Fibroblast of lung (primary cell): Measurements from ENCODE around the gene CCDC120.

Experiments
- EZH2 ChIP-seq: IDR thresholded peaks from 2 replicates; pipeline ENCODE4 v1.5.1; 2012; ENCODE audit warnings: low read length, control low read depth, mild to moderate bottlenecking; ENCODE audit errors: missing control alignments
- TF ChIP-seq, protein P1 (sequence below), 2 donors: IDR thresholded peaks in 1 of 2; conservative IDR thresholded peaks in 1 of 2; 1 replicate in 1 of 2; 2 replicates in 1 of 2; pipeline ENCODE4 v1.5.1; 2011 to 2012; ENCODE audit warnings: low read length in 2 of 2, control low read depth in 1 of 2, inconsistent platforms in 1 of 2, low read depth in 1 of 2, mild to moderate bottlenecking in 1 of 2

DNA sequence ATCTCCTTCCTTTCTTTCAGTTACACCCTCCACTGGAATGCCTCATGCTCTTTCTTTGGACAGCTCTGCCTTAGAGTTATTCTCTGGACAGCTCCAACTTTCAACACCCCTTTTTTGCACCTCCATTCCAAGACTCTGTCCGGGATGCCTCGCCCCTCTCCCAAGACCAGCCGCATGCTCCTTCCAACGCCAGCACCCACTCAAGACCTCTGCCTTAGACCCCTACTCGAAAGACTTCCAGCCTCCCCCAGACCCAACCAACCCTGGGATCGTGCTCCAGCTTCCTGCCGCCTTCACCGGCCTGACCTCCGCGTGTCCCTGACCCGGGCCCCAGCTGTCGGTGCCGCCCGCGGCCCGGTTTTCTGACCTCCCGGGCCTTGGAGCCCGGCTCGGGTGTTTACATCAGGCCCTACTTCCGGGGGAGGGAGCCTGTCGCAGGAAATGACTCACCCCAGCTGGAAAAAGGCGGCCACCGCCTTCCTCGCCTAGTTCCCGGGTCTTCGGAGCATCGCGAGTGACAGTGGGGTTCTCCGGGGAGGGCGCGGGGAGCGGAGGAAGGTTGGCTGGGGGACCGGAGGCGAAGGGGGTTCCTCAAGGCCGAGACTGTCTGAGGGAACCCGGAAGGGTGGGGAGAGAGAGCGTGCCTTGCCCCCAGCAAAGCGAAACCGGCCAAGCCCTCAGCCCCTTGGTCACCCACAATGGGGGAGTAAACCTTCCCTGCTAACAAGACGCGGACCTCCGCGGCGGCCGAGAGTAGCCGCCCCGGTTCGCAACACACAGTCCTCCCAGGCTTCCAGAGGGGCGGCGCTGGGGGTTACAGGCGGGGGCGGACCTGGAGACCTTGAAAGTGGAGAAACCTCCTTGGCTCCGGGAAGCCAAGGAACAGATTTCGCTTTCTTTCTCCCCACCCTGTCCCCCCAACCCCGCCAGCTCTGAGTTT is 21.0 kb downstream of the CCDC120 start, which contains the start of gene WDR45:
- TF ChIP-seq, protein P1, sequence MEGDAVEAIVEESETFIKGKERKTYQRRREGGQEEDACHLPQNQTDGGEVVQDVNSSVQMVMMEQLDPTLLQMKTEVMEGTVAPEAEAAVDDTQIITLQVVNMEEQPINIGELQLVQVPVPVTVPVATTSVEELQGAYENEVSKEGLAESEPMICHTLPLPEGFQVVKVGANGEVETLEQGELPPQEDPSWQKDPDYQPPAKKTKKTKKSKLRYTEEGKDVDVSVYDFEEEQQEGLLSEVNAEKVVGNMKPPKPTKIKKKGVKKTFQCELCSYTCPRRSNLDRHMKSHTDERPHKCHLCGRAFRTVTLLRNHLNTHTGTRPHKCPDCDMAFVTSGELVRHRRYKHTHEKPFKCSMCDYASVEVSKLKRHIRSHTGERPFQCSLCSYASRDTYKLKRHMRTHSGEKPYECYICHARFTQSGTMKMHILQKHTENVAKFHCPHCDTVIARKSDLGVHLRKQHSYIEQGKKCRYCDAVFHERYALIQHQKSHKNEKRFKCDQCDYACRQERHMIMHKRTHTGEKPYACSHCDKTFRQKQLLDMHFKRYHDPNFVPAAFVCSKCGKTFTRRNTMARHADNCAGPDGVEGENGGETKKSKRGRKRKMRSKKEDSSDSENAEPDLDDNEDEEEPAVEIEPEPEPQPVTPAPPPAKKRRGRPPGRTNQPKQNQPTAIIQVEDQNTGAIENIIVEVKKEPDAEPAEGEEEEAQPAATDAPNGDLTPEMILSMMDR (conservative IDR thresholded peaks at IDR 0.05 in 1 of 2, IDR thresholded peaks at IDR 0.05 in 1 of 2; ENCODE audit: low read depth in 1 of 2, low read length in 2 of 2) = no peak
- no peak for TF ChIP-seq EZH2
